ENCODE results near the gene CEMIP.

CEMIP gene

DNA sequence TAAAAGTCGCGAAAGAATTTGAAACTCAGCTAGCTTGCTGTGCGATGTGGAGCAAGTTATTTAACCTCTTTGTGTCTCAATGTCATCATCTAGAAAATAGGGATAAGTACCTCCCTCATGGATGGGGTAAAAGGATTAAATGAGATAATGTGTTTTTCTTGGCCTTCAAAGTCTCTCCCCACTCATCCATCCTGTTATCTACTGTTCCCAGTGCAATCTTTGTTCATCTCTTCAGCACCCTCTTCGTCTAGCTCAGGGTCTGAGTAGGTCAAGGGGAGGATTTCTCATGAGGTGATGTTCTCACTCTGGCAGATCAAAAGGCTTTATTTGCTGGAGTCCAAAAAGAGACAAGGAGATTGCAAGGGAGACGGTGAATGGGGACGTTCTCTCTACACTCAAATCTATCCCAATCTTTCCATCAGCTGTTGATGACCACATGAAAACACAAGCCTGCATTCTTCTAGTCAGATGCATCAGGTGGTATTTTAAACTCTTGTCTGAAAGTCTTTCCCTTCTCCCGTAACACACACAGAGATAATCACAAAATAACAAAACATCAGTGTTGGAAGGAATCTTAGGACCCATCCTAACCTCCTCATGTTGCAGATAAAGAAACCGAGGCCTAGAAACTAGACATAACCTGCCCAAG is 209.1 kb downstream of the CEMIP start:
- no peak for DNase-seq

DNA sequence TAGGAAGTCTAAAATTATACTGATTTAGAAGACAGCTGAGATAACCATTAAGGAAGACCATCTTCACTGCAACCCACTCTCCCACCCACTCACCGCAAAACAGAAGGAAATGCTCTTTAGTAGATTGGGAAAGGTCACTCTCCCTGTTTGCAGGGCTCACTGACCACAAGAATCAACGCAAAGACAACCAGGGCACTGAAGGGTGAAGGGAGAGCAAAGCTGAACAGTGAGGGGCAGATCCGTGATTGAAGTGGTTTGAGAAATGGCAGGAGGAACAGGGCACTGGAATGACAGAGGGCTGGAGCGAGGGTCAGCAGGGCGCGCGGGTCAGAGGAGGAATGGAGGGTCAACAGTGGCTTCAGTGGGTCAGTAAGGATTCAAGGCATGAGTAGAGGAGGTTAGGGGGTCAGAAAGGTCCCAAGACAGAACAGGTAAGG is 209.9 kb downstream of the CEMIP start:
- DNase-seq = peak; percentile 65

DNA sequence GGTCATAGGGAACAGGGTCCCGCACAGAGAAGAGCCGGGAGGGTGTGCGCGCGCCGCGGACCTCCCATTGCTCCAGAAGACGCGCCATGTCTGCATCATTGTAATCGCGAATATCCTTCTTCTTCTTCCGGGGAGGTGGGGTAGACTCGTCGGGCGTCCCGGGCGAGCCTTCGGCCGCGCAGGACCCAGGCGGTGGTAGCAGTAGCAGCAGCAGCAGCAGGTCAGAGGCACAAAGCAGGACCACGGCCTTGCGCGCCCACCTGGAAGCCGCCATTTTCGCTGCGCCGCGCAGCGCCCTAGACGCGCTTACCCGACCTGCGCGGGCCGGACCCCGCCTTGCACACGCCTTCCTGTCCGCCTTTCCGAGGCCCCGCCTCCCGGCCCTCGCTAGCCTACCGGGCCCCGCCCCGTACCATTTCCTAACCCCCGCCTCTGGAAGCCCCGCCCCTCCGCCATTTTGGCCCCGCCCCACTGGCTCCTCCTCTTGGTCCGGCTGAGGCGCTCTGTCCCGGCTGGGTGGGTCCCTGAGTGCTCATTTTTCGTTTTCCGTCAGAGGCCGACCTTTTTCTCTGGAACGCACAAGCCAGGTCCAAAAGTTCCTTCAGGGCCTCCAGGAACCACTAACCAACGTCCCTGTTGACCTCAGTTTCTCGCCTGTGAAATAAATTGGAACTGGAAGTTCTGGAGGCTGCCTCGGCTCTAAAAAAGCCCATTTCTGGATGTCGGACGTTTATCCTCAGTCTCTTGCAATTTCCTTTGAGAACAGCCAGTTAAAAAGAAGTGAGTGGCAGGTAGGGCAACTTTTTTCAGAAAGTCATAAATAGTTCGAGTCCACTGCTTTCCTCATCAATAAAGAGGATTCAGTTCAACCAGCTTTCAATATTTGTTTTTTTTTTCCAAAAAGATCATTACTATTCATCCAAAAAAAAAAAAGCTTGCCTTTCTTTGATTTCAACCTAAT is 210.6 kb downstream of the CEMIP start, which contains the start of gene MESD:
MESD (minus strand) TSS at position 302 of the 961 bp plus-strand sequence; CDS start at position 274, 28 bp downstream.
- DNase-seq = peak; percentile 99

DNA sequence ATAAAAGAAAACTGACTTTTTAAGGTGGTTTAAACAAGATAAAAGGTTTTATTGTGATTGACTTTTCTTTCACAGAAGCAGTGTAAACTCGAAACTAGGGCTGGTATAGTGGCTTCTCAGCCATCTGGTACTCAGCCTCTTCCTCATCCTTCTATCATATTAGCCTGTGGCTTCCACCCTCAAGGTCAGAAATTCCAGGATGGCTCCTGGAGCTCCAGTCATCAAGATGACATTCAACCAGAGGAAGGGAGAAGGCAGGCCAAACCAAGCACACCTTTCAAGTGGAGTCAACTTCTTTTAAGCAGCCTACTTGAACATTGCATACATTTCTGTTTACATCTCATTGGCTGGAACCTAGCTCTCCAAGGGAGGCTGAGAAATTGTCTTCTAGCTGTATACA is 211.8 kb downstream of the CEMIP start:
- no peak for DNase-seq

DNA sequence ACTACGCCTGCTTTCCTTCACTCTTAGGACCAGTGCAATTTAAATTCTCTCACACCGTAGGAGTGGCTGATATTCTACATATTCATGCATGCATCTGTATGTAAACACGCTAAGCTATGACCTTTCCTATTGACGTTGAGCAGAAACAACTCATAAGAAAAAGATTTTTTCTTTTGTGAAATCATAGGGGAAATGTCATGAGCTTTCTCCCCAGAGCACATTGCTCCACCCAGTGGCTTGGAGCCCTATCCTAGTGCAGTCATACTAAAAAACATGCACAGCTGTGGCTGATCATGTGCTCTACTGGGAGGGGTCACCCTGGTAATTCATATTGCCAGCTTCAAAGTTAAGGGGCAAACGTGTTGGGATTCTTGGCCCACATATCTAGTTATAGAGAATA is 212.3 kb downstream of the CEMIP start:
- DNase-seq = peak; percentile 87

DNA sequence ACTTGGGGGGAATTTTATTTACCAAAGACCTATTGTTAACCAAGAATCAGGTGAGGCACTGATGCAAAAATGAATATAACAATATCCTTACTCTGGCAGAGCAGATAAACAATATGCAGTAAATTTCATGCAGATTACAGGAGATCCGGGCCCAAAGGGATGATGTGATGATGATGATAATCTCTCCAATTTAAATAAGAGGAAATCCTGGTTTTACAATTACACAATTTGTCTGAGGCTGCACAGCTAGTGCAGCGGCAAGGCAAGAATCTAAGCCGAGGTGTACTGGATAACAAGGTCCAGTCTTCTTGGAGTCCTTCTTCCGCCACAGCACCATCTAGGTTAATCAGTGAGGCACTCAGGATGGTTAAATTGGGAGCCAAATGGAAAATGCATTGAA is 212.8 kb downstream of the CEMIP start:
- DNase-seq = peak; percentile 67

DNA sequence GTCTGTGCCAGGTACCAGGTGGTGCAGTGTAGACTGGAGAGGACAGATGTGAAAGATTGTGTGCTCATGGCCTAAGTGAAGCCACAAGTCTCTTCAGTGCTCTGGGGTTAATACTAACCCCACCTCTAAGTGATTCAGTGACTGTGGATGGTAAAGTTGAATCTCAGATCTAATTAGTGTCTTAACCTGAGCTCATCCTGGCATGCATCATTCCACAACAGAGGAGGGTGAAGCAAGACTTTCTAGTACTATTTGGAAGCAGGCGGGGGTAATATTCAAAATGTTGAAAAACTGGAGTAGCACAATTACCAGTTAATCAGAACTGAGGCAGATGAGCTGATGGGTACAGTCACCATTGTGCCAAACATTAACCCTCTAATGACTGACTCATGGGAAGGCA is 213.3 kb downstream of the CEMIP start:
- DNase-seq = no peak

DNA sequence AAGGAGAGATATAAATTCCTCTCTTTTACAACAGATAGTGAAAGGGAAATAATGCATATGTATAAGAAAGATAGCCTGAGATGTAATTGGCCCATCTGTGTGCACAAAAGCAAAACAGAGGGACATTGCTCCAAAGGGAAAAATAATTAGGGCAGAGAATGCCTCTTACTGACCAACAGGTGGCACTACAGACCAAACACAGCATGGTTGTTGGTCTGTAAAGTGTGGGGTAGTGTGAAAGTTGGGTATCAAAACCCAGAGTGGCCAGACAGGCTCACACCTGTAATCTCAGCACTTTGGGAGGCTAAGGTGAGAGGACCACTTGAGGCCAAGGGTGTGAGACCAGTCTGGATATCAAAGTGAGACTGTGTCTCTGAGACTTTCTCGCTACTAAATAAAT is 217.1 kb downstream of the CEMIP start:
- peak; percentile 49 for DNase-seq

DNA sequence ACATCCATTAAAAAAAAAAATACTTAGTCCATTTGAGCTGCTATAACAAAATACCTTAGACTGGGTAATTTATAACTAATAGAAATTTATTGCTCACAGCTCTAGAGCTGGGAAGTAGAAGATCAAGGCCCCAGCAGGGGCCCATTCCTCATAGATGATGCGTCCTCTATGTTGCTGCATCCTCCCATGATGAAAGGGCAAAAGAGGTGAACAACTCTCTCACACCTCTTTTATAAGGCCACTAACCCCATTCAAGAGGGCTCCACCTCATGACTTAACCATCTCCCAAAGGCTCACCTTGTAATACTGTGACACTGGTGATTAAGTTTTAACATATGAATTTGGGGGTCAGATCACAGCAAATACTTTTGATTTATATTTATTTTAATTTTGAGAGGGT is 218.5 kb downstream of the CEMIP start:
- DNase-seq = no peak

DNA sequence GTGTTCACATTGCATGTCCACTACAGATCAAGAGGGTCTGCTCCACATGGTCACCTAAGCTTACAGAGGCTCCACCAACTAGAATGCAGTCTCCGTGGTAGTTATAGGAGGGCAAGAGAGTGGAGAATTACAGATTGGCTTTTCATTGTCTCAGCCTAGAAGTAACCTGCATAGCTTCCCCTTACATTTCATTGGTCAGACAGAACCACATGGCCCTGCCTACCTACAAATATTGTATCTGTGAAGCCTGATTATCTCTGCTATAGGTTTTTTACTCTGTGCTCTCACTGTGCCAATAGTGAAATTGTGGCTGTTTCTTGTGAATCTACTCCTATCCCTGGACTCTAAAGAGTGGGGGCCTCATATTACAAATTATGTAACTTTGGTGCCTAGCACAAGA is 219.1 kb downstream of the CEMIP start:
- no peak for DNase-seq

DNA sequence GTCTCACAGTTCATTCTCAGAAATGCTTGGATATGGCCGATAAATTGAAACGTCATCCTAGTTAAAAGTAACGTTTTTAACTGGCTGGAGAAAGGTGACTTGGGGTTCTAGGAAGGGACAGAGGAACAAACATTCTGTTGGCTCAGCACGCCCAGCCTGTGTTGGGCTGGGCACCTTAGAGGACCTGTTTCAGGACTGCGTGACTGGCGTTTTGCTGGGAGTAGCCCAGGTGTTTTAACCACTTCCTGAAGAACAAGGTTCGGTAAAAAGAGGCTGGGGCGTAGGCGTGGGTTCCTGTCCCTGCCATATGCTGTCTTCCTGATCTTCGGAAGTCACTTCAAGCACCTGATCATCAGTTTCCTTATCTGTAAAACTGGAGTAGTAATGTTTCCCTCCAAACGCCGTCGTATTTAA is 220.5 kb downstream of the CEMIP start:
- no peak for DNase-seq

DNA sequence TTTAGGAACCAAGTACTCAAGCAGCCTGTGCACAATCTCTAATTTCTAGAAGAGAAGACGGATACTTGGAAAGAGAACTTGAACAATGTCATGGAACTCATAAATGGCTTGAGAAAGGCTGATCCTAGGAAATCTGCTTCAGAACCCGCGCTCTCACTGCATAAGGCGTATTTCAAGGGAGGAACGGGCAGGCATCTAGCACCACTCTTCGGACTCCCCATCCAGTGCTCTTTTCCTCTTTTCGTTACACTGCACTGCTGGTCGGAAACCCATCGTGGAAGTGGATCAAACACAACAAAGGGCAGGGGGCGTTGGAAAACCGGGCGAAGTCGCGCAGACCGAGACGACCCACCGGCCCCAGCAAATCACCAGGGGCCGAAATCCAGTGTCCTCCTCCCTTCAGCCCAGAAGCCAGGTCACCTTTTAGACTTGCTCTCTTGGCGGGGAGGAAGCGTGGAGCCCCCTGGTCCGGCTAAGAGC is 221.0 kb downstream of the CEMIP start:
- no peak for DNase-seq

DNA sequence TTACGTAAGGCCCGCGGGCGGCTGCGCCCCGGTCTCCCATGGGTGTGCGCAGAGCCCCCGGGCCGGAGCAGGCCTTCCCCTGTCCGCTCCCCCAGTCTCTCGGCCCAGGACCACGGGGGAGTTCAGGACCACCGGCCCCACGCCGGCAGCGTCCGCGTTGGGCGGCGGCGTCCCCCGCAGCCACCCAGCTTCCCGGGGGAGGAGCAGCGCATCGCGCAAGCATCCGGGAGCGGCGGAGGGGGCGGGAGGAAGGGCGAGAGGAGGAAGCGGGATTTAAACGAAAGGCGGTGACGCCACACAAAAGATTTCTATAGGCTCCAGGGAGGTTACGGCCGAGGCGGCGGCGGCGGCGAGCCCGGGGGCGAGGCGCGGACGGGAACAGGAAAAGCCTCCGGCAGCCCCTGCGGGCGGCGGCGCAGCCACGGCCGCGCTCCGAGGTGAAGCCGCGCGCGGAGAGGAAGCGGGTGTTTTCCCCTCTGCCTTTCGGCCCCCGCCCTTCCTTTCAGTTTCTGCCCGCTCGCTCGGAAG is 221.5 kb downstream of the CEMIP start, which contains the start of gene TLNRD1:
TLNRD1 (plus strand) TSS at position 300 of the 528 bp plus-strand sequence. CDS start 1,349 bp downstream, outside the sequence.
- DNase-seq = peak; percentile 96

Measured in suppressor macrophage treated with lipopolysaccharide for 4 hours (primary cell).